GM21619 (cell line): Measurements from ENCODE around the gene DYNC1H1.
A peak's percentile ranks its signal among the peaks of the same experiment; 100 is the strongest.

Experiments
- ATAC-seq: cut with Tn5 transposase; IDR thresholded peaks from one replicate; pipeline ENCODE4 v1.9.1; 2021; ENCODE audit not compliant: unreplicated experiment

Gene DYNC1H1

DNA sequence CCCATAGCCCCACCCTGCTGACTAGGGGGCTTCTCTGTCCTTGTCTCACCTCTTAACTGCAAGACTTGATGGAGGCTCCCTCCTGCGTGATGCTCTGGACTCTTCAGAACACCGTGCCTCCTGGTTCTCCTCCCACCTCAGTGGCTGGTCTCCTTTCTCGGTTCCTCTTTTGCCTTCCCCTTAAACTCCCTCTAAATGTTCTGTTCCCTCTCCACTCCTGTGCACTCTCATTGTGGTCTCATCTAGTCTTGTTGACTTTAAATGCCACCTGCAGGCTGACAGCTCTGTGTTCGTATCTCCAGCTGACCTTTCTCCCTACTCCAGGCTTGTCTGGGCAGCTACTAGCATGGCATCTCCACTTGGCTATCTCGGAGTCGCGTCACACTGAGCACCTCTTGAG, 28.3 kb downstream of the DYNC1H1 start:
- peak; percentile 91 for ATAC-seq

DNA sequence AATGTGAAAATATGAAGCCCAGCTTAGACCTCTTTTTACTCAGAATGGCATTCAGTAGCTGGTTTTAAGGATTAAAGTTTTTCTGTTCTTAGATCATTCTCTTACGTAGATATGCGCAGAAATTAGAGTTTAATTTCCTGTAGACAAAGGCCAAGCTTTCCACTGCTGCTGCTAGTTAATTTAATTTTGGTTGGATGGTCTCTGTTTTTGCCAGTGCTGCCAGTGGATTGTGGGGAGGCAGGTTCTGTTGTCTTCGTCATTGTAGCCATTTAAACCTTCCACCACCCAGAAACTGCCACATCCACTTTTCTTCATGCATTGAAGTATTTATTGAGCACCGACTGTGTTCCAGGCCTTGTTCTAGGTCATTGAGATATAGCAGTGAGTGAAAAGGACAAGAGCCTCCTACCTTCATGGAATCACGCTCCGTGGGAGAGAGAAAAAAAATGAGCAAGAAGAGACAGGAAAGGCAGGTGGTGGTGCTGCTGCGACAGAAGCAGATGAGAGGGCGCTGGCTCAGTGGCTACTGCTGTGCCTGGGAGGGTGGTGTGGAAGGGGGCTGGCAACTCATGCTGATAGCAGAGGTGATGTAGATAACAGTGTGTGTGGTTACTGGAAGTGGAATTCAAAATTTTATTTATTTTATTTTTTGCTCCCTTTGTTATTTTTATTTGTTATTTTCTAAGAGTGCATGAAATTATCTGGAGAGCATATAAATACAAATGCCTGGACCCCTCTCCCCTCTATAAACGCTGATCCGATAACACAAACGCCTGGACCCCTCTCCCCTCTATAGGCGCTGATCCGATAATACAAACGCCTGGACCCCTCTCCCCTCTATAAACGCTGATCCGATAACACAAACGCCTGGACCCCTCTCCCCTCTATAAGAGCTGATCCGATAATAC, 33.3 kb downstream of the DYNC1H1 start:
- ATAC-seq = no peak

DNA sequence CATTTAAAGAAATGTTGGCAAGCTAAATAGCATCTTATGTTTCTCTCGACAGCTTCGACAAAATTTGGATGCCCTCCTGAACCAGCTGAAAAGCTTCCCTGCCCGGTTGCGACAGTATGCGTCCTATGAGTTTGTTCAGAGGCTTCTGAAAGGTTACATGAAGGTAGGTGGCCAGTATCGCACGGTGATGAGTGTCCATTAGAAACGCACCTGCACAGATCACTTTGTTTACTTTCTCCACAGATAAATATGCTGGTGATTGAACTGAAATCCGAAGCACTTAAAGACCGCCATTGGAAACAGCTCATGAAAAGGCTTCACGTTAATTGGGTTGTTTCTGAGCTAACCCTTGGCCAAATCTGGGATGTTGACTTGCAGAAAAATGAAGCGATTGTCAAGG, 36.5 kb downstream of the DYNC1H1 start:
- ATAC-seq = no peak

DNA sequence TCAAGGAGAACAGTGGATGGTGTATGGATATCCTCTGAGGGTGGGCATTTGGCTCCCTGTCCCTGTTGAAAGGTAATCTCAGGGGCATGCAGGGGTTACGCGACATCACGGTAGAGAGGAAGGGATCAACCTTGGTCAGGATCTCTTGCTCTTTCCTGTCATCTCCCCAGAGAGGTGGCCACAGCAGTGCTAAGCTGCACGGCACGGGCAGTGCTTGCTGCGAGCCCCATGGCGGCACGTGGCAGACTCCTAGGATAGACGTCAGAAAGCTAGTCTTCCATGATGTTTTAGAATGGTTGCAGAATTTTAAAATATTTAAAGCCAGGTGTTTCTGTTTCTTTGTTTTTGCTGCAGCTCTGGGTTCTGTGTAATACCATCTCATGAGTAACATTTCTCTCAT, 41.0 kb downstream of the DYNC1H1 start:
- no peak for ATAC-seq

DNA sequence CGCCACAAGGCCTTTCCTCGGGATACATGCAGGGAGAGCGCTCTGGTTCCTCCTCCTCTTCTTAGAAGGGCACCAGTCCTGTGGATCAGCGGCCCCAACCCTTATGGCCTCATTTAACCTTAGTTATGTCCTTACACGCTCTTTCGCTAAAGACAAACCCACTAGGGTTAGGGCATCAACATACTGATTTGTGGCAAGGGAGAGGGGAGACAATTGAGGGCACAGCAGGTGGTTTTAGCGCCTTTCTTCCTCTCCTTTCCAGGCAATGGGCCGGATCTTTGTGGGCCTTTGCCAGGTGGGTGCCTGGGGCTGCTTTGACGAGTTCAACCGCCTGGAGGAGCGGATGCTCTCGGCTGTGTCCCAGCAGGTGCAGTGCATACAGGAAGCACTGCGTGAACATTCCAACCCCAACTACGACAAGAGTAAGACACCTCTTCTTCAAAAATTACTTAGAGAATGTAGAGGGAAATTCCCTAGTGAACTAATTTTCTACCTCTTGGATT, 43.6 kb downstream of the DYNC1H1 start:
- ATAC-seq = no peak

DNA sequence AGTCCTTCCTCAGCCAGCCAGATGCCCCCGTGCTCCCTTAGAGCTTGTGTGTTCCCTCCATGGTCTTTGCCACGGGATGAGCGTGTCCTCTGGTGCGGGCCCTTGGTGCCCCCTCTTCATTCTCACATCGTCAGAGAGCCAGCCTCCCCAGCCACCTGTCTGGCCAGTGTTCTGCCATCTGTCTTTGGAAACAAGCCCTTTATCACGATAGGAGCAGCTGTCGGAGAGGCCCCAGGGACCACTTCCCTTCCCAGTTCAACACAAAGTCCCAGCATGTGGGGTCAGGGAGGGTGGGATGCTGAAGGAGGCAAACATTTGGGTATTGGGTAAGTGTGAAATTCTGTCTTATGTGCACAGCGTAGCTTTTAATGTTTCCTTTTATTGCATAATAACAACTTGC, 44.5 kb downstream of the DYNC1H1 start:
- no peak for ATAC-seq

DNA sequence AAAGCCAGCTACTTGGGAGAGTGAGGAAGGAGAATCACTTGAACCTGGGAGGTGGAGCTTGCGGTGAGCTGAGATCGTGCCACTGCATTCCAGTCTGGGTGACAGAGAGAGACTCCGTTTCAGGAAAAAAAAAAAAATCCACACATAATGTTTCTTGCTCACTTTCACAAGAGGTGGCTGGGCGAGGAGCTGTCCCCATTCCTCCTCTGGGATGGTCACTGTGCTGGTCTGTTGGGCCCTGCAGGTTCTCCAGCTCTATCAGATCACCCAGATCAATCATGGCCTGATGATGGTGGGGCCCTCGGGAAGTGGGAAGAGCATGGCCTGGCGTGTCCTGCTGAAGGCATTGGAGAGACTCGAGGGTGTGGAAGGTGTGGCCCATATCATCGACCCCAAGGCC, 47.3 kb downstream of the DYNC1H1 start:
- ATAC-seq = no peak

DNA sequence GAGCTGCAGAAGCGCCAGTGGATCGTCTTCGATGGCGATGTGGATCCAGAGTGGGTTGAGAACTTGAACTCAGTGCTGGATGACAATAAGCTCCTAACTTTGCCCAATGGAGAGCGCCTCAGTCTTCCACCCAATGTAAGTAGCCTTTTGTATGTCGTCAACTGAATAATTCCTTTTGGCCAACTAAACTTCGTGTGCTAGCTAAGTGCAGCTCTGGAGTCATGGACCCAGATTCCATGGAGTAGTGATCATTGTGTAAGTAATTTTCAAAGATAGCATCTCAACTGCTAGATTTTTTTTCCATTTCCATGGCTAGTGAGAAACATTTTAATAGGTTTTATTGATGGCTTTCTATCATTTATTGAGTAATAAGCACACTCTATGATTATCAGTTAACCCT, 48.0 kb downstream of the DYNC1H1 start:
- no peak for ATAC-seq

DNA sequence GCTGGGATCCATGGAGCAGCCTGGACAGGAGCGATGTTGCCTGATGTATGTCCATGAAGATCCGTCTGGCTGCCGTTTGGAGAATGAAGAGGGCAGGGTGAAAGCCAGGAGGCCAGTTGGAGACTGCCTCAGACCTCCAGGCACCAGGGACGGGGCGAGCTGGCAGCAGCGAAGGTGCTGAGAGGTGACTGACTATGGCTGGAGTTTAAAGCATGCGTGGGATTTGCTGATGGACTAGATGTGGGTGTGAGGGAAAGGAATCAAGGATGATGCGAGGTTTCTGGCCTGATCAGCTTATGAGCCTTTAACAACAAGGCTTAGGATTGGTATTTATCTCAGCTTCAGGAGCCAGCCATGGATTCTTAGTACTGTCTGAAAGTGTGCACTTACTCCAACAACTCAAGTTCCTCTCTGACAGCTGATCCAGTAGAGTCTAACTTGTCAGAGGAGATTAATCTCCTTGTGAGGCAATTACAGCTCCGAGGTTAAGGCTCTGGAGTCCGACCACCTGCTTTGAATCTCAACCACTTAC, 49.4 kb downstream of the DYNC1H1 start:
- ATAC-seq = no peak

DNA sequence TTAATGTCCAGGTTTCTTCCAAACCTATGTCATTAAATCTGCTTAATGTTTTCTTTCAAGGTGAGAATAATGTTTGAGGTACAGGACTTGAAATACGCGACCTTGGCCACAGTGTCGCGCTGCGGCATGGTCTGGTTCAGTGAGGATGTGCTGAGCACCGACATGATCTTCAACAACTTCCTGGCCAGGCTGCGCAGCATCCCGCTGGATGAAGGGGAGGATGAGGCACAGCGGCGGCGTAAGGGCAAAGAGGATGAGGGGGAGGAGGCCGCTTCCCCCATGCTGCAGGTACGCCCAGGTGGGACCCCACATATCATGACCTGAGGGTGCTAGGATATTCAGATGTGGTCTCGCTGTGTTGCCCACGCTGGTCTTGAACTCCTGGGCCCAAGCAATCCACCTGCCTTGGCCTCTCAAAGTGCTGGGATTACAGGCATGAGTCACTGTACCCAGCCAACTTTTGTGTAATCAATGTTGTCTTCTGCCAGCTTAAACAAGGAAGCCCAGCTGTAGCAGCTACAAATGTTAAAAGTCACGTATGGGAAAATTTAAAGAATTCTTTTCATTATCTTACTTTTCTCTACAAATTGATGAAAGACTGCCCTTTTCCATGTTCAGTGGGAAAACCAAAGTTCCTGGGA, 50.8 kb downstream of the DYNC1H1 start:
- no peak for ATAC-seq

DNA sequence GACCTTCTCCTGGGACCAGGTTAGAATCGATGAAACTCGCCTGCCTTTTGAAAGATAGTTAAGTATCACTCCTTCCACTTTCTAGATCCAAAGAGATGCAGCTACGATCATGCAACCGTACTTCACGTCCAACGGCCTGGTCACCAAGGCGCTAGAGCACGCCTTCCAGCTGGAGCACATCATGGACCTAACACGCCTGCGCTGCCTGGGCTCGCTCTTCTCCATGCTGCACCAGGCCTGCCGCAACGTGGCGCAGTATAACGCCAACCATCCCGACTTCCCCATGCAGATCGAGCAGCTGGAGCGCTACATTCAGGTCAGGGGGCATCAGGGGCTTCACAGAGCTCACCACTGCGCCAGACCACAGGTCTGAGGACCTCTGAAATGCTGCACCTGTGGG, 51.4 kb downstream of the DYNC1H1 start:
- no peak for ATAC-seq

DNA sequence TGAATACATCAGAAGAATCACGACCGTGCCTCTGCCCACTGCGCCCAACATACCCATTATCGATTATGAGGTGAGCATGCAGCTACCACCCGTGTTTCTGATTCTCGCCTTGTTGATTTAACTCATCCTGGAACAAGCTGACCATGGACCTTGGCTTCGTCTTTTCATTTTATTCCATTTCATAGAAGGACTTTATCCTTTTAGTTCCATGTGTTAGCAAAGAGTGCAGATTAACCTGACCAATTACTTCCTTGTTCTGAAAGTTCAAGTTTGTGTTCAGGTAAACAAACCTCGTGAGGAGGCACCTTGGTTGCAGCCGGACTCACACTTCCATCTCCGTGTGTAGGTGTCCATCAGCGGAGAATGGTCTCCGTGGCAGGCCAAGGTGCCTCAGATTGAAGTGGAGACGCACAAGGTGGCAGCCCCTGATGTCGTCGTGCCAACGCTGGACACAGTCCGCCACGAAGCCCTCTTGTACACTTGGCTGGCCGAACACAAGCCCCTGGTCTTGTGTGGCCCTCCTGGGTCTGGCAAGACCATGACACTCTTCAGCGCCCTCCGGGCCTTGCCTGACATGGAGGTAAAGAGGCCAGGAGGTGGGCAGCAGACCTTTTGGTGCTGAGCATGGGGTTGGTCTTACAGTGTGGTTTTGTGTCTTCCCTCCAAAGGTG, 52.2 kb downstream of the DYNC1H1 start:
- no peak for ATAC-seq

DNA sequence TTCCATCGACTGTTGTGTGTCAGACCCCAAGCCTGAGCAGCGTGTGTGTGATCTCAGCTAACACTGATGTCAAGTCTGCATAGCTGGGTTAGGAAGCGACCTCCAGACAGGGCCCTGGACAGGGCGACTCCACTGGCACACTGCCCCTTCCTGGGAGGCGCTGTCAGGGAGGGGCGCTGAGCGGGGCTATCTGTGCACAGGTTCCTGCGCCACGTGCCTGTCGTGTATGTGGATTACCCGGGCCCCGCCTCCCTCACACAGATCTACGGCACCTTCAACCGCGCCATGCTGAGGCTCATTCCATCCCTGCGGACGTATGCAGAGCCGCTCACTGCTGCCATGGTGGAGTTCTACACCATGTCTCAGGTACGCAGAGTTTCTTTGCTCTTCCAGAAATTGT, 53.9 kb downstream of the DYNC1H1 start:
- ATAC-seq = no peak

DNA sequence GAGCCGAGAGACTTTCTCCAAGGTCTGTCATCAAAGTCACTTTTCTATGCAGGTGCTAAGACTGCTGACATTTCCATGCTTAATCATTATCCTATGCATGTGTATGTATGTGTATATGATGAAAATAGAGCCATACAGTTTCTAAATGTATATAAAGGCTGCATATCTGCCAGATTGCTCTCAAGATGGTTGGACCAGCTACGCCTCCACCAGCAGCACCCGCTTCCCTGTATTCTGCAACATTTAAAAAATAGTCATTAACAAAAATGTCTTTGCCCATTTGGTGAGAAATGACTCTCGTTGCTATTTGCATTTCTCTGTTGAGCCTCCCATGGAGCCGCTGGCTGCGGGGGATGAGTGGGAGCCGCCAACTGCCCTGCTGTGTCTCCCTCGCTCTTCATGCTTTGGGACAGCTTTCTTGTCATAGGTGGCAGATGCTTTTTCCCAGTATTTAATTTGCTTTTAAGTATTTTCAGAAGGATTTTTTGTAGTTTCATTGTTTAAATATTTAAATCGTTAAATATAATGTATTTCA, 54.7 kb downstream of the DYNC1H1 start:
- no peak for ATAC-seq

DNA sequence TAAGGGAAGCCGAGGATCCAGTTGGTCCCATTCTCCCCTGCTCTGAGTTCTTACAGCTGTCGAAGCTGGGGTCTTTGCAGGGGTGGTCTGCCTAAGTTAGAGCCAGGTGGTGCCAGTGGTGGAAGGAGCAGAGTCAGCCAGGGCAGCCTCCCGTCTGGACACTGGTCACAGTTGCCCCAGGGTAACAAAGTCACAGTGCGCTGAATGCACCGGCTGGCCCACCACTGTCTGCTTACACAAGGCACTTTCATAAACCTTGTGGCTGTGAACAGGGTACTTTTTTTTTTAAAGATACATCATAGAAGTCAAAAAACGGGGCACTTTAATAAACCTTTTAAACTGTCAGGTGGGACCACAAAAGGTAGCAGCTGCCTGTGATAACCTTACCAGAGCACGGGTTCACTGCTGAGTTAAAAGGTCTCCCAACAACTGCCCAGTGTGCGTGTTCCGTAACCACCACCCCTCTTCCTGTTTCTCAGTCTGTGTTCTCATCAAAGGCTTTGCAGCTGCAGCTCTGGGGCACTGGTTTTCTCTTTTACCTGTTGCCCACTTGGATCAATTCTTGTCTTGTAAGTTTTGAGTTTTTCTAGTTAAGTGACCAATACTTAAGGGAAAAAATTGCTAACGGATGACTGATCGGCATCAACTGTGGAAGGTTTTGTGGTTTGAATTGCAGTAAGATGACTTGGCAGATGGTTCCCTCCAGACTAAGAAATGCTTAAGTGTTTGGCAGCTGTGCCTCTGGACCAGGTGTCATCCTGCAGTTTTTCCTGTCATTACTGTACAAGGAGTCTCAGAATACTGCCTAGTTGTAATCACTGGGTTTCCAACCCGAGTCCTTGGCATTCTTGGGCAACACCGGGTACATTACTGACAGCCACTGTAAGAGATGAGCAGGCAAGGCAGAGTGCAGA, 55.9 kb downstream of the DYNC1H1 start:
- ATAC-seq = no peak

DNA sequence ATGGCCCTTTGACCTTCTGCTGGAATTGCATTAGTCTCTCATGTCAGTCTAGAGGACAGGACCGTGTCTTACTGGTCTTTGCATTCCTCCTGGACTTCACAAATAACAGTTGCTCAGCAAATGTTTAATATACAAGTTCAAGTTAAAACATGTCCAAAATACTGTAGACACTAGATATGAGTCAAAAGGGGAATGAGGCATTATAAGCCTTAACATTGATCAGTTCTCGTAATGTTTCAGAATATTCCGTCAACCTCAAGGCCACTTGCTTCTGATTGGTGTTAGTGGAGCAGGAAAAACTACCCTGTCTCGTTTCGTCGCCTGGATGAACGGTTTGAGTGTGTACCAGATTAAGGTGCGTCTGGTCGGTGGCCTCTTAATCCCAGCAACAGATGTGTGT, 62.6 kb downstream of the DYNC1H1 start:
- no peak for ATAC-seq

DNA sequence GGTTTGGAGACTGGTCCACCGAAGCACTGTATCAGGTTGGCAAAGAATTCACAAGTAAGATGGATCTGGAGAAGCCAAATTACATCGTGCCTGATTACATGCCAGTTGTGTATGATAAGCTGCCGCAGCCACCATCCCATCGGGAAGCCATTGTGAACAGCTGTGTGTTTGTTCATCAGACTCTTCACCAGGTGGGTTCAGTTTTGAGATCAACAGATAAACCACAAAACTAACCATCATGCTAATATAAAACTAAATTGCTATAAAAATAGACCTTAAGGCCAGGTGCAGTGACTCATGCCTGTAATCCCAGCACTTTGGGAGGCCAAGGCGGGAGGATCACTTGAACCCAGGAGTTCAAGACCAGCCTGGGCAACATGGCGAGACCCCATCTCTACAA, 63.6 kb downstream of the DYNC1H1 start:
- no peak for ATAC-seq

DNA sequence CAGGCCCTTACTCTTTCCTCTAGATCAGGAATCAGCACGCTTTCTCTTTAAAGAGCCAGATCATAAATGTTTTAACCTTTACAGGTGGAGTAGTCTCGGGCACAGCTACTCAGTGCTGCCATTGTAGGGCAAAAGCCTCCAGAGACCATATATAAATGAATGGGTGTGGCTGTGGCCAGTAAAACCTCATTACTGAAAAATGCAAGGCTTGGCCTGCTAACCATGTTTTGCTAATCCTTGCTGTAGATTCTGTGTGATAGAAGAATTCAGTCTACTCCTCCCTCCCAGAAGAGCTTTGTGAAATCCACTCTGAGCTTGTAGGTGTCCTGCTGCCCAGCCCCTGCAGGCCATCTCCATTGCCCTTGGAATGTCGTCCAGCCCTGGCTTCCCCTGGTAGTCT, 64.4 kb downstream of the DYNC1H1 start:
- ATAC-seq = no peak

DNA sequence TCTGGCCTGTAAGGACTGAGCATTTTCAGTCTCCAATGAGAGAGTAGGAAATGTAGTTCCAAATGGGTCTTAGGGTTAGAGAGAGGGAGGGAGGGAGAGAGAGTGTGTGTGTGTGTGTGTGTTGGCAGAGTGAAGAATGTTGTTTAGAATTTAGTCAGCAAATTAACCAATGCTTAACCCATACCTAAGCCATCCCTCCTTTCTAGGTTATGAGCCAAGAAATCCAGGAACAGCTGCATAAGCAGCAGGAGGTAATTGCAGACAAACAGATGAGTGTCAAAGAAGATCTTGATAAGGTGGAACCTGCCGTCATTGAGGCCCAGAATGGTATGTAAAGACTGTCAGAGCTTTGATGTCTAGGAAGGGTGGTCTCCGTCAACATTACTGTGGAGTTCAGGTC, 65.6 kb downstream of the DYNC1H1 start:
- ATAC-seq = no peak

DNA sequence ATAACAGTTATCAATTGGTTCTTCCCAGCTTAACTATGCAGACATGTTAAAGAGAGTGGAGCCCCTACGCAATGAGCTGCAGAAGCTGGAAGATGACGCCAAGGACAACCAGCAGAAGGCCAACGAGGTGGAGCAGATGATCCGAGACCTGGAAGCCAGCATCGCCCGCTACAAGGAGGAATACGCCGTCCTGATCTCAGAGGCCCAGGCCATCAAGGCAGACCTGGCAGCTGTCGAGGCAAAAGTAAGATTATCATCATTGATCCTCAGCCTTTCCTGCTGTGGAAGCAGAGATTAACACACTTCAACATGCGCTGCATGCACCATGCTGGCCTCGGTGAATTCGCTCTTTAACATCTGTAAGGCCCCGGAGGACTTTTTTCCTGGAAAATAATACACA, 68.9 kb downstream of the DYNC1H1 start:
- no peak for ATAC-seq
